GM12872 (cell line): ENCODE data around the gene SMOC1.
A peak's percentile ranks its signal among the peaks of the same experiment; 100 is the strongest.

ENCODE experiments used
- CTCF ChIP-seq: IDR thresholded peaks from 3 replicates; pipeline ENCODE4 v1.5.1; 2011; ENCODE audit warnings: low read depth, mild to moderate bottlenecking, low read length, moderate library complexity; ENCODE audit not compliant: insufficient read depth

SMOC1 gene

GRCh38 chr14:69877492-69877891 lies 1.7 kb upstream of the SMOC1 start:
- TF ChIP-seq CTCF, result peak; percentile 59

- no peak for TF ChIP-seq CTCF
These were observed 965 bp upstream of the SMOC1 start for GRCh38 chr14:69878251-69878650.

- TF ChIP-seq CTCF, result no peak
These were observed 850 bp downstream of the SMOC1 start for GRCh38 chr14:69880044-69880487.

- no peak for TF ChIP-seq CTCF
These were observed 1.7 kb downstream of the SMOC1 start for GRCh38 chr14:69880893-69881292.

- no peak for TF ChIP-seq CTCF
These were observed 3.1 kb downstream of the SMOC1 start for GRCh38 chr14:69882116-69882864.

GRCh38 chr14:69882915-69883314 lies 3.7 kb downstream of the SMOC1 start:
- no peak for TF ChIP-seq CTCF

GRCh38 chr14:69886453-69887242 lies 7.4 kb downstream of the SMOC1 start:
- TF ChIP-seq CTCF, result no peak
